DMS53 treated with DMSO at 0.1 percent for 48 hours (cell line): ENCODE results near the gene NPTN.
"Not testable (repeated sequence)": the region's sequence is repeated elsewhere in the genome, so short reads cannot be mapped to it uniquely, and the experiment has no call there.

Experiments used
- DNase-seq: peaks from one replicate; lab custom pipeline; 2025; ENCODE audit not compliant: unreplicated experiment; lab: John Stamatoyannopoulos, UW

Gene NPTN

GRCh38 chr15:73633111-73633990 lies at the start of gene NPTN:
NPTN (minus strand) TSS chr15:73633389; CDS start chr15:73633215, 174 bp downstream.
- peak; percentile 86 for DNase-seq

GRCh38 chr15:73682600-73683090 lies 49.5 kb upstream of the NPTN start:
- DNase-seq: no peak

DNA sequence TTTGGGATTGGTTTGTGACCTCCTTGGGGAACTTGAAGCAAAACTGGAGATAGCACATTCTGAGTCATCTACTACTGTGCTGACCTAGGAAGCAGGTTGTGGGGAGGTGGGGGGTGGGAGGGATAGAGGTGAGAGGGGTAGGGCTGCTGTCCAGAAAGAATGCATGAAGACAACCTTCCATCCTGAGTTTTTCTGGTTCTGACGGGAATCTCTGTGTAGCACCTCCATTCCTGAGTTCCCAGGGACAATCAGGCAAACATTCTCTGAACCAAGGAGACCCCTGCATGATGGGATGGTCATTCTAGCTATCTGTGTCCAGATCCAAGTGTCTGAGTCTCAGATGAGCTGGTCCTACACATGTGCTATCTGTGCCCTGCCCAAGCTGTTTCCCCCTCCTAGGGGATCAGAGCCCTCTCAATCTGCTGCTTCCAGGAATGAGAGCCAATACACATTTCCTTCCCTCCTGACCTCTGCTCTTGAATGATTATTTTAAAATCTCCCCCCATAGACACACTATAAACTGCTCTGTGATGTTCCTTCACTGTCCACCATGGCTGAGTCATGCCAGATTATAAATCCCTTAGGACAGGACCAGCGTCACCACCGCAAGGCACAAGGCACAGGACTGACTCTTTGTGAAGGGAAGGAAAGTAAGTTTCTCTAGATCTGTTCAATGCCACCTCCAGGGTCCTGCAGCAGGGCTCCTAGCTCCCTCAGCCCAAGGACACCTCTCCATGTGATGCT lies 48.8 kb upstream of the NPTN start:
- DNase-seq: no peak

GRCh38 chr15:73681063-73681462 lies 47.9 kb upstream of the NPTN start:
- no peak for DNase-seq

- DNase-seq: no peak
Measured at GRCh38 chr15:73680549-73680948, 47.4 kb upstream of the NPTN start.

DNA sequence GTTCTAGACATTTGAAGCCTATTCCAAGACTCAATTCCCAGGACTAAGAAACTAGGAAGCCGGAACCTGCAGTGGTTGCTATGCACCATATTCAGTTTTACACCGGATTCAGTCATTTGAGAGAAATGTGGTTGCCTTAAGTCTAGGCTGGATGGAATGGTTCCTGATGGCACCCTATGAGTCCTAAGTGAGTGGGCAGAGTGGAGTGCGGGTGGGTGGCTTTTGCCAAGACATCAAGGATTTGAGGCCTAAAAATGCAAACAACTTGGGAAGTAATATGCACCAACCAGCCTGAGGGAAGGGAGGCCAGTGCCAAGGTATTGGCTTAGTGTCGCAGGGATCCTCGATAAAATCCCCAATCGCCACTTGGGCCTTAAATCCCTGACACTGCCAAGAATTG lies 46.8 kb upstream of the NPTN start:
- DNase-seq: no peak

GRCh38 chr15:73679180-73679579 lies 46.0 kb upstream of the NPTN start:
- DNase-seq: no peak

- no peak for DNase-seq
Measured at GRCh38 chr15:73678498-73678897, 45.3 kb upstream of the NPTN start.

DNA sequence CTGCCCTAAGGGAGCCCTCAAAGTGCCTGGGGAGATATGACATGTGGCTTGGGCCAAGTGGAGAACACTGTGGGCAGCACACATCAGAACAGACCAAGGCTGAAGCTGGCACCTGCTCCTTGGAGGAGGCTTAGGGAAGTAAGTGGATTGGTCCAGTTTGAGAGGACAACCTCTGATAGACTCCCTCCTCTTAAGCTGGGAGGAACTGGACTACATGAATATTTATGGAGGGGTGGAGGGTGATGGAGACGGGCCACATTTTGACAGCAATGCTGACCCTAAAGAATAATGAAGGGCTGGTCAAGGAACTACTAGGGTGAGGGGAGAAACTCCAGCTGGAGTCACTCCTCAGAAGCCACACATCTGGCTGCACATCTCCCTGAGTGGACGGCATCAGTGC lies 44.5 kb upstream of the NPTN start:
- no peak for DNase-seq

- peak; percentile 28 for DNase-seq
Measured at GRCh38 chr15:73677146-73677607, 44.0 kb upstream of the NPTN start.

GRCh38 chr15:73674587-73674986 lies 41.4 kb upstream of the NPTN start:
- DNase-seq: no peak

- no peak for DNase-seq
Measured at GRCh38 chr15:73660455-73660854, 27.3 kb upstream of the NPTN start.

GRCh38 chr15:73658645-73659044 lies 25.5 kb upstream of the NPTN start:
- no peak for DNase-seq

- DNase-seq: no peak
Measured at GRCh38 chr15:73655724-73656123, 22.5 kb upstream of the NPTN start.

GRCh38 chr15:73654659-73655058 lies 21.5 kb upstream of the NPTN start:
- DNase-seq: no peak

GRCh38 chr15:73650416-73651126 lies 17.4 kb upstream of the NPTN start:
- DNase-seq: no peak

GRCh38 chr15:73648014-73648295 lies 14.8 kb upstream of the NPTN start:
- no peak for DNase-seq

GRCh38 chr15:73647259-73648013 lies 14.2 kb upstream of the NPTN start:
- no peak for DNase-seq

- not testable (repeated sequence) for DNase-seq
Measured at GRCh38 chr15:73639464-73639863, 6.3 kb upstream of the NPTN start.

DNA sequence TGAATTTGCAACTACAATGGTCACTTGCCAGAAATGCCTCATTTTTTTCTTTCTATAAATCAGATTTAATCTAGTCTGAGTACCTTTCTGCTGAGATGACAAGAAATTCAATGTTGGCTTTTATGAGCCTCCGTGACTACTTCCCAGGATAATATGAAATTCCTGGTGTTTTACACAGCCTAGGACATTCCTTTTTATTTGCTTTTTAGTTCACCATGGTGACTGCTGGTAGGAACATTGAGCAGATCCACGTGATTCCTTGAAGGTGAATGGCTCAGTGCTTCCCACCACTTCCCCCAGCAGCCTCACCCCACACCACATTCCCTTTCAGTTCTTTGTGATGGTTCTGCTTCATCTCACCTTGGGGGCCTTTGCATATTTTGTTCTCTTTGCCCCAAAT lies 4.3 kb upstream of the NPTN start:
- no peak for DNase-seq

DNA sequence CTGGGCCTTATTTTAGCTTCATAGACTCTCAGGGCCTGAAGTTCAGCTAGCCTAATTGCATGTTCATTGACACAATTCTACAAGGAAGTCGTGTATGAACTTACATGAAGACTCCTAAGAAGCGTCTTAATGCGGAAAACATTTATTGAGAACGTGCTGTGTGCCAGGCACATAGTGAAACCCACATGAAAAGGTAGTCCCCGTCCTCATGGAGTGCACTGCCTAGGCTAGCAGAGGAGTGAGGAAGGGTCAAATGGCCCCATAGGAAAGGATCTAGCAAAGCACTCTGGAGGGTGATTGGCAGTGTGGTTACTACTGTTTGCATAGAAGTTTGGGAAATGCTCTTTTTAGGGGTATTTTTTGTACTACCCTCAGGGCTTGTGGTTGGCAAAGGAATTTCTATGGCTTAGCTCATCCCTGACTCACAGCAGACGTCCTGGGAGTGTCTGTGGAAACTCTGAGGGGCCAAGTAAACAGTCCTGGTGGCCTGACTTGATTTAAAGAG lies 854 bp upstream of the NPTN start:
- DNase-seq: no peak
